ENCODE results near the gene CFAP99.

CFAP99 gene

GRCh38 chr4:2448589-2448988 is 29.8 kb downstream of the CFAP99 start:
- no peaks in the 10 kb centered on the region for H3K4me1 ChIP-seq (ENCODE audit: insufficient read depth, low read length, poor library complexity, severe bottlenecking)
- H3K79me2 ChIP-seq (ENCODE audit: insufficient read depth, low read length) = no peaks in the 10 kb centered on the region
- H3K4me2 ChIP-seq (ENCODE audit: low read depth, low read length, poor library complexity, severe bottlenecking) = no peak overlapping the region
- no peaks in the 10 kb centered on the region for H3K9me3 ChIP-seq (ENCODE audit: insufficient read depth, low read depth, low read length)
- H3K27me3 ChIP-seq (ENCODE audit: insufficient read depth, low read length, poor library complexity, severe bottlenecking) = no peaks in the 10 kb centered on the region
- no peaks in the 10 kb centered on the region for H3K9me2 ChIP-seq (replicated peaks; ENCODE audit: low read depth, low read length)
- H3K36me3 ChIP-seq (ENCODE audit: insufficient read depth, low read length) = no peaks in the 10 kb centered on the region
- TF ChIP-seq EZH2phosphoT487 (IDR thresholded peaks at IDR 0.05; ENCODE audit: borderline replicate concordance) (no peak), CTCF (conservative IDR thresholded peaks at IDR 0.05; ENCODE audit: low read length) (no peak)
- no peaks in the 10 kb centered on the region for H3F3A ChIP-seq (ENCODE audit: low read depth)
- H4K20me1 ChIP-seq (ENCODE audit: insufficient read depth, low read length, poor library complexity, severe bottlenecking) = no peaks in the 10 kb centered on the region
- H3K4me3 ChIP-seq (ENCODE audit: low read length, poor library complexity, severe bottlenecking) = no peak overlapping the region
- H2AFZ ChIP-seq (ENCODE audit: low read length) = no peak overlapping the region
- no peak overlapping the region for H3K9ac ChIP-seq (ENCODE audit: low read depth, low read length, poor library complexity, severe bottlenecking)

DNA sequence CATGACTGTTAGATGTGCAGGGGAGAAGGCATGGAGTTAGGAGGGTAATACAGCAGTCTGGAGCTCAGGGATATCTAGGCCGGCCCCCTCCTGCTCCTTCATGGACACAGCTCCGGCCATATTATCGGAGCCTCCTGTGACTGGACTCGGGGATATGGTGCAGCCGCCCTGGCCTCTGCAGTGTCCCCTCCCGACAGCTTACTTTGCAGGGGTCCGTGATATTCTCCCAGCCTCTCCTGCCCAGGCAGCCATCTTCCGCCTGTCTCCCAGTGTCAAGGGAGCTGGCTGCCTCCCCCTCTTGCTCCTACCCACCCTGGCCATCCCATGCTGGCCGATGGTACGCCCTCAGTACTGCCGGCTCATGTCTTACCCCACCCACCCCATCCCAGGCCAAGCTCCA is 30.3 kb downstream of the CFAP99 start:
- Histone ChIP-seq H3K36me3 (ENCODE audit: insufficient read depth, low read length) (no peaks in the 10 kb centered on the region), H3K4me2 (ENCODE audit: low read depth, low read length, poor library complexity, severe bottlenecking) (no peak overlapping the region), H2AFZ (ENCODE audit: low read length) (no peak overlapping the region), H3K27me3 (ENCODE audit: insufficient read depth, low read length, poor library complexity, severe bottlenecking) (no peaks in the 10 kb centered on the region), H3F3A (ENCODE audit: low read depth) (no peaks in the 10 kb centered on the region), H4K20me1 (ENCODE audit: insufficient read depth, low read length, poor library complexity, severe bottlenecking) (no peaks in the 10 kb centered on the region), H3K4me3 (ENCODE audit: low read length, poor library complexity, severe bottlenecking) (no peak overlapping the region), H3K9me3 (ENCODE audit: insufficient read depth, low read depth, low read length) (no peaks in the 10 kb centered on the region), H3K9ac (ENCODE audit: low read depth, low read length, poor library complexity, severe bottlenecking) (no peak overlapping the region), H3K79me2 (ENCODE audit: insufficient read depth, low read length) (no peaks in the 10 kb centered on the region), H3K4me1 (ENCODE audit: insufficient read depth, low read length, poor library complexity, severe bottlenecking) (no peaks in the 10 kb centered on the region), H3K9me2 (replicated peaks; ENCODE audit: low read depth, low read length) (no peaks in the 10 kb centered on the region)
- no peak for TF ChIP-seq EZH2phosphoT487 (IDR thresholded peaks at IDR 0.05; ENCODE audit: borderline replicate concordance)
- no peak for TF ChIP-seq CTCF (conservative IDR thresholded peaks at IDR 0.05; ENCODE audit: low read length)

DNA sequence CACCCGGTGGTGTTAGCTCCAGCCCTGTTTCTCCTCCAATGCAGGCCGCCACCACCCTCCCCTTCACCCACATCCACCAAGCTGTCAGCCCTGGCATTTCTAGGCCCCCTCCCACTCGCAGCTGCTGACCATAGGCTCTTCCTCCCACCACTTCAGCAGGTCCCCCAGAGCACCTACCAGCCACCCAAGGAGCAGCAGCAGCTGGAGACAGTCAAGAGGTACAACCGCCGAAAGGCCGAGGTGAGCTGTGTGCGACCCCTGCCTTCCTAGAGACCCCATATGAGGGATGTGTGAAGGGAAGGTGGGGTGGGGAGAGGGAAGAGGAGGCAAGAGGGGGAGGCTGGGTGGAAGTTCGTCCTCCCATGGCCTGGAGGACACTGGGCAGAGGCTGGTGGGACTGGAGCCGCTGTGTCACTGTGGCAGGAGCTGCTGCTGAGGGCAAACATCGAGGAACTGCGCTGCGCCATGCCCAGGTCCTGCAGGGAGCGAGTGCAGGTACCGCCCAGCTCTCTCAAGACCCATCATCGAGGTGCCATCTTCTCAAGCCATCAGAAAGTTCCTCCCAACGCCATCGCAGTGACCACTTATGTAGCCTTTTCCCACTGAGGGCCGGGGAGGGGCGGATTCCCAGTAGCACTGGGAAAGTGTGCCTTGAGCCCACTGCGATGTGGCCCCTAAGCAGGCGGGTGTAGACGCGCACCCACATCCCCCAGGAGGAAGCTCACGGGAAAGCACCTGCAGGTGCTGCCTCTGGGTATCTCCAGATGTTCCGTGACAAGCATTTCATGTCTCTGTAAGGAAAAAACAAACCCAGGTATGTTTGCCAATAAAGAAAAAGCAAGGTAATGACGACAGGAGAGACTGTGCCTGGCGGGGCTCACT is 31.0 kb downstream of the CFAP99 start:
- Histone ChIP-seq H3K79me2 (ENCODE audit: insufficient read depth, low read length) (no peaks in the 10 kb centered on the region), H3F3A (ENCODE audit: low read depth) (no peaks in the 10 kb centered on the region), H3K27me3 (ENCODE audit: insufficient read depth, low read length, poor library complexity, severe bottlenecking) (no peaks in the 10 kb centered on the region), H3K4me2 (ENCODE audit: low read depth, low read length, poor library complexity, severe bottlenecking) (no peak overlapping the region), H3K9me2 (replicated peaks; ENCODE audit: low read depth, low read length) (no peaks in the 10 kb centered on the region), H4K20me1 (ENCODE audit: insufficient read depth, low read length, poor library complexity, severe bottlenecking) (no peaks in the 10 kb centered on the region), H3K9me3 (ENCODE audit: insufficient read depth, low read depth, low read length) (no peaks in the 10 kb centered on the region), H2AFZ (ENCODE audit: low read length) (no peak overlapping the region), H3K4me1 (ENCODE audit: insufficient read depth, low read length, poor library complexity, severe bottlenecking) (no peaks in the 10 kb centered on the region), H3K9ac (ENCODE audit: low read depth, low read length, poor library complexity, severe bottlenecking) (no peak overlapping the region), H3K36me3 (ENCODE audit: insufficient read depth, low read length) (no peaks in the 10 kb centered on the region), H3K4me3 (ENCODE audit: low read length, poor library complexity, severe bottlenecking) (no peak overlapping the region)
- TF ChIP-seq EZH2phosphoT487 (IDR thresholded peaks at IDR 0.05; ENCODE audit: borderline replicate concordance) = no peak
- TF ChIP-seq CTCF (conservative IDR thresholded peaks at IDR 0.05; ENCODE audit: low read length) = no peak
